Caco-2 (cell line): ENCODE results near the gene MARCKS. TPM values are rescaled to one million over a fixed set of nuclear protein-coding genes. Genes with fewer than 3 reads are reported as not detected.
A peak's percentile ranks its signal among the peaks of the same experiment; 100 is the strongest.

Experiments used
- BruUV-seq: library from RNA; stranded (reverse); fragments of 400-500 nt; replicated peaks from 2 replicates; lab custom pipeline; 2021; lab: Mats Ljungman, UMichigan
- CTCF ChIA-PET: fragments of 300-600 bp; sonication (Branson Sonifier 250); formaldehyde crosslinking; loops from one replicate; lab custom pipeline; 2022; ENCODE audit warnings: antibody characterized with exemption; lab: Charles Lee
- POLR2A ChIA-PET: fragments of 300-600 bp; sonication (Branson Sonifier 250); formaldehyde crosslinking; loops from one replicate; lab custom pipeline; 2022; ENCODE audit warnings: antibody characterized with exemption; lab: Charles Lee
- DNase-seq, 2 experiments: peaks; one replicate each; pipeline versions ENCODE4 v3.0.0 to v3.0.0-alpha.2; 2020 to 2022
- H3K27me3 ChIP-seq: replicated peaks from 2 replicates; pipeline ENCODE4 v1.6.0; 2011; ENCODE audit warnings: low read length; ENCODE audit not compliant: control insufficient read depth, insufficient read depth
- H3K36me3 ChIP-seq: 2 replicates; pipeline ENCODE4 v1.5.1; 2011; ENCODE audit warnings: low read length; ENCODE audit not compliant: control insufficient read depth, insufficient read depth
- H3K4me1 ChIP-seq: fragments of 250-450 bp; sonication (Bioruptor Pico); 2 replicates; pipeline ENCODE4 v1.5.1; 2020; ENCODE audit warnings: mild to moderate bottlenecking
- H3K4me3 ChIP-seq: 2 replicates; pipeline ENCODE4 v1.5.1; 2011; ENCODE audit warnings: low read depth, mild to moderate bottlenecking, control low read depth, low read length
- H3K9me3 ChIP-seq: fragments of 250-450 bp; sonication (Bioruptor Pico); 2 replicates; pipeline ENCODE4 v1.5.1; 2020; ENCODE audit warnings: mild to moderate bottlenecking, moderate library complexity
- H3K27ac Mint-ChIP-seq: one replicate; pipeline ENCODE4 v1.8.0; 2022; ENCODE audit warnings: mixed read lengths; ENCODE audit not compliant: unreplicated experiment
- H3K27me3 Mint-ChIP-seq: one replicate; pipeline ENCODE4 v1.8.0; 2022; ENCODE audit warnings: mixed read lengths; ENCODE audit not compliant: insufficient read depth, unreplicated experiment
- H3K36me3 Mint-ChIP-seq: one replicate; pipeline ENCODE4 v1.8.0; 2022; ENCODE audit warnings: mild to moderate bottlenecking, mixed read lengths; ENCODE audit not compliant: insufficient read depth, unreplicated experiment
- H3K4me1 Mint-ChIP-seq: one replicate; pipeline ENCODE4 v1.8.0; 2022; ENCODE audit warnings: low read depth, mixed read lengths; ENCODE audit not compliant: unreplicated experiment
- H3K4me3 Mint-ChIP-seq: one replicate; pipeline ENCODE4 v1.8.0; 2022; ENCODE audit warnings: mild to moderate bottlenecking, moderate library complexity, mixed read lengths; ENCODE audit not compliant: unreplicated experiment
- H3K9me3 Mint-ChIP-seq: one replicate; pipeline ENCODE4 v1.8.0; 2022; ENCODE audit warnings: mixed read lengths; ENCODE audit not compliant: unreplicated experiment
- intact Hi-C: fragments of 100-400 bp; cut with micrococcal nuclease; formaldehyde crosslinking; loops from one replicate; pipeline ENCODE4 v1.10.0; 2022; ENCODE audit not compliant: unreplicated experiment
- total RNA-seq: library from RNA; stranded (reverse); gene quantifications from 2 replicates; pipeline ENCODE4 v1.2.3, GENCODE V29; 2022
- TF ChIP-seq, protein P1 (sequence below), 2 experiments: fragments of 200-600 bp in 1 of 2; IDR thresholded peaks; 1 replicate in 1 of 2; 2 replicates in 1 of 2; pipeline versions ENCODE4 v1.5.1 to v1.8.0; 2011 to 2022; ENCODE audit warnings: antibody characterized with exemption in 1 of 2, control low read depth in 1 of 2, inconsistent platforms in 1 of 2, low read depth in 1 of 2, low read length in 1 of 2, mild to moderate bottlenecking in 1 of 2, moderate library complexity in 1 of 2; ENCODE audit not compliant: insufficient read depth in 1 of 2, severe bottlenecking in 1 of 2, unreplicated experiment in 1 of 2

MARCKS gene
- total RNA-seq, 1 experiment from 2014 or later = 153 TPM

DNA sequence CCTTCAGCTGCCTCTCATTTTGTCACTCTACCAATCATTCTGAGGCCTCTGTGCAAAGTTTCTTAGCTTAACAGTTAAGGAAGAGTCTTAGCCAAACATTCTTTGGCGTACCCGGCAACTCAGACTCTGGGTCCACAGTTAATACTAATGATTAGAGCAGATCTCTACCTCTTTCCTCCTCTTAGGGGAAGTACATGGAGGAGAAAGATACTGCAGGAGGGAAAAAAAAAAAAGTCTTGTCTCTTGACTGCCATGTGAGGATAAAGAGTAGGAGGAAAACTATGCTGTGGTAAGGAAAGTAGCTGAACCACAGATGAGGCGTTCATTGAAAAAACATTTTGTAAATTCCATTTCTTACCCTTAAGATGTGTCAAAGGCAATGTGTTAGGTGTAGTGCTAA is 44.0 kb upstream of the MARCKS start:
- no peak for DNase-seq
- H3K9me3 ChIP-seq = no peaks in the 10 kb centered on the region
- no peaks in the 10 kb centered on the region for H3K9me3 Mint-ChIP-seq
- no peaks in the 10 kb centered on the region for H3K36me3 ChIP-seq
- intact Hi-C loops = no loop called here
- TF ChIP-seq, protein P1, sequence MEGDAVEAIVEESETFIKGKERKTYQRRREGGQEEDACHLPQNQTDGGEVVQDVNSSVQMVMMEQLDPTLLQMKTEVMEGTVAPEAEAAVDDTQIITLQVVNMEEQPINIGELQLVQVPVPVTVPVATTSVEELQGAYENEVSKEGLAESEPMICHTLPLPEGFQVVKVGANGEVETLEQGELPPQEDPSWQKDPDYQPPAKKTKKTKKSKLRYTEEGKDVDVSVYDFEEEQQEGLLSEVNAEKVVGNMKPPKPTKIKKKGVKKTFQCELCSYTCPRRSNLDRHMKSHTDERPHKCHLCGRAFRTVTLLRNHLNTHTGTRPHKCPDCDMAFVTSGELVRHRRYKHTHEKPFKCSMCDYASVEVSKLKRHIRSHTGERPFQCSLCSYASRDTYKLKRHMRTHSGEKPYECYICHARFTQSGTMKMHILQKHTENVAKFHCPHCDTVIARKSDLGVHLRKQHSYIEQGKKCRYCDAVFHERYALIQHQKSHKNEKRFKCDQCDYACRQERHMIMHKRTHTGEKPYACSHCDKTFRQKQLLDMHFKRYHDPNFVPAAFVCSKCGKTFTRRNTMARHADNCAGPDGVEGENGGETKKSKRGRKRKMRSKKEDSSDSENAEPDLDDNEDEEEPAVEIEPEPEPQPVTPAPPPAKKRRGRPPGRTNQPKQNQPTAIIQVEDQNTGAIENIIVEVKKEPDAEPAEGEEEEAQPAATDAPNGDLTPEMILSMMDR (IDR thresholded peaks at IDR 0.05; ENCODE audit: insufficient read depth in 1 of 2, low read depth in 1 of 2, low read length in 1 of 2, severe bottlenecking in 1 of 2, unreplicated experiment in 1 of 2) = no peak
- H3K27me3 Mint-ChIP-seq = no peaks in the 10 kb centered on the region
- H3K27me3 ChIP-seq = no peaks in the 10 kb centered on the region
- no peak overlapping the region for H3K27ac Mint-ChIP-seq
- peaks cover 3% of the 10 kb centered on the region for H3K4me1 ChIP-seq
- ChIA-PET CTCF (no interaction called here), POLR2A (no interaction called here)
- no peaks in the 10 kb centered on the region for H3K36me3 Mint-ChIP-seq
- no TSS peak for BruUV-seq
- H3K4me3 ChIP-seq = no peak overlapping the region
- H3K4me1 Mint-ChIP-seq = peaks cover 5% of the 10 kb centered on the region
- no peak overlapping the region for H3K4me3 Mint-ChIP-seq

DNA sequence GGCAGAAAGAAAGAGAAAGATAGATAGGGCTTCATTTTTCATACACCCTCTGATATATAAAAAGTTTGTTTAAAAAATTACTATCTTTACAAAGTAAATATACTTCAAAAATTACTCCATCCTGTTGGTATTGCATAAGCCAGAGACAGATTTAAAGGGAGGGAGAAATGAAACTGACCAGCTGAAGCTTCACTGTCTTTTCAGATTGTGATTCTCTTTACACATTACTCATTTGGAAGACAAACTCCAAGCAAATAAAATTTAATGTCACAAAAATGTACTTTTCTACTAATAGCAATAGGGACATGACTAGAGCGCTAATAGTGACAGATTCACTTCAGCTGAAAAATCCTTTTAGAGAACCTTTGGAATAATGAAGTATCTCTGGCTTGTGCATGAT is 38.6 kb upstream of the MARCKS start:
- DNase-seq = no peak
- Histone ChIP-seq H3K27me3 (no peaks in the 10 kb centered on the region), H3K9me3 (no peaks in the 10 kb centered on the region), H3K4me1 (peaks cover 16% of the 10 kb centered on the region), H3K4me3 (no peak overlapping the region), H3K36me3 (no peaks in the 10 kb centered on the region)
- intact Hi-C loops = loop anchor here (2.0 to 5.0 kb wide), 2 partner anchors 36 to 41 kb away; no protein-coding TSS in a partner anchor
- no peak overlapping the region for H3K4me3 Mint-ChIP-seq
- POLR2A ChIA-PET = no interaction called here
- H3K4me1 Mint-ChIP-seq = no peaks in the 10 kb centered on the region
- H3K27me3 Mint-ChIP-seq = no peaks in the 10 kb centered on the region
- BruUV-seq = no TSS peak
- no peak overlapping the region for H3K27ac Mint-ChIP-seq
- no peaks in the 10 kb centered on the region for H3K9me3 Mint-ChIP-seq
- CTCF ChIA-PET = no interaction called here
- no peaks in the 10 kb centered on the region for H3K36me3 Mint-ChIP-seq
- TF ChIP-seq, protein P1 (IDR thresholded peaks at IDR 0.05; ENCODE audit: insufficient read depth in 1 of 2, low read depth in 1 of 2, low read length in 1 of 2, severe bottlenecking in 1 of 2, unreplicated experiment in 1 of 2) = no peak

DNA sequence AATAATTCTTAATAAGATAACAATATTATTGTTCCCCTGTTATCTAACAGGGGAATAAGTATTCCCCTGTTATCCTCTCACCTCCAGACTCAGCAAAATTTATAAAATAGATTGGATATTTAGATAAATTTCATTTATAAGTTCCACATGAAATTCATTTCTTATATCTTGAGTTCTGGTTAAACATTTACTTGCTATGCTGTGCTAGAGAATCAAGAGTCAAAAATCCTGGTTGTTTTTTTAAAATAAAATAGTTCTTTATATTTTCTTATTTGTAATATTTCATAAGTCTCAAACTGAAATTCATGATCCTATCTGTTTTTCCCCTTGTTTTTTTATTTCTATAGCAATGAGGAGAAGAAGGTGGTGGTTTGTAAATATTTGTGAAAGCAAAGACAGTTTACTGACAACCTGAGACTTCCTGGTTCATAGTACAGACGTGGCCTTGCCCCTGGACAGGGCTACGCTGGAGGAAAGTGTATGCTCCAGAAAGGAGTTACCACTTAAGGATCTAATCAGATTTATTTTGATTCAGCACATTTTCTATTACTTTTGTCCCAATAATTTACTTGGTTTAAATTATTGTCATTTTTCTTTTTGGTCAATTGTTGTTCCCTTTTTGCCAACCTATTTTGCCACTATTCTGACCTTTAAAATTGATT is 37.8 kb upstream of the MARCKS start:
- Mint-ChIP-seq H3K9me3 (no peaks in the 10 kb centered on the region), H3K36me3 (no peaks in the 10 kb centered on the region), H3K4me1 (no peaks in the 10 kb centered on the region), H3K4me3 (no peak overlapping the region), H3K27ac (no peak overlapping the region), H3K27me3 (no peaks in the 10 kb centered on the region)
- ChIA-PET POLR2A (no interaction called here), CTCF (no interaction called here)
- H3K4me3 ChIP-seq = no peak overlapping the region
- peak in 1 of 2 experiments; percentile 29 for DNase-seq
- H3K4me1 ChIP-seq = peaks cover 16% of the 10 kb centered on the region
- no peaks in the 10 kb centered on the region for H3K9me3 ChIP-seq
- intact Hi-C loops = loop anchor here (2.0 to 5.0 kb wide), 2 partner anchors 36 to 42 kb away; no protein-coding TSS in a partner anchor
- no peaks in the 10 kb centered on the region for H3K36me3 ChIP-seq
- TF ChIP-seq, protein P1 (IDR thresholded peaks at IDR 0.05; ENCODE audit: insufficient read depth in 1 of 2, low read depth in 1 of 2, low read length in 1 of 2, severe bottlenecking in 1 of 2, unreplicated experiment in 1 of 2) = no peak
- no TSS peak for BruUV-seq
- no peaks in the 10 kb centered on the region for H3K27me3 ChIP-seq
